ENCODE results near the gene STRN4.

Gene STRN4

GRCh38 chr19:46737298-46737654 lies 9.0 kb downstream of the STRN4 start:
- H4K20me1 ChIP-seq (ENCODE audit: insufficient read depth, low read length): peaks cover 25% of the 10 kb centered on the region
- no peak overlapping the region for H3K4me2 ChIP-seq (ENCODE audit: low read depth, low read length)
- H3F3A ChIP-seq (ENCODE audit: insufficient read depth, low read length): no peaks in the 10 kb centered on the region
- no peak overlapping the region for H3K4me3 ChIP-seq (ENCODE audit: low read length)
- peaks cover 5% of the 10 kb centered on the region for H3K36me3 ChIP-seq (replicated peaks; ENCODE audit: insufficient read depth, low read length)
- no peak overlapping the region for H3K27ac ChIP-seq (ENCODE audit: low read length)
- no peak overlapping the region for H2AFZ ChIP-seq (ENCODE audit: low read length)
- no peak overlapping the region for H3K9ac ChIP-seq (ENCODE audit: low read length)
- no peak for DNase-seq
- no peaks in the 10 kb centered on the region for H3K4me1 ChIP-seq (ENCODE audit: low read length)
- H3K79me2 ChIP-seq (ENCODE audit: low read length): peaks cover 84% of the 10 kb centered on the region
- TF ChIP-seq EZH2 (optimal IDR thresholded peaks at IDR 0.05; ENCODE audit: low read depth, low read length) (no peak), EZH2phosphoT487 (IDR thresholded peaks at IDR 0.05; ENCODE audit: low read length) (no peak)
- TF ChIP-seq, protein P1, sequence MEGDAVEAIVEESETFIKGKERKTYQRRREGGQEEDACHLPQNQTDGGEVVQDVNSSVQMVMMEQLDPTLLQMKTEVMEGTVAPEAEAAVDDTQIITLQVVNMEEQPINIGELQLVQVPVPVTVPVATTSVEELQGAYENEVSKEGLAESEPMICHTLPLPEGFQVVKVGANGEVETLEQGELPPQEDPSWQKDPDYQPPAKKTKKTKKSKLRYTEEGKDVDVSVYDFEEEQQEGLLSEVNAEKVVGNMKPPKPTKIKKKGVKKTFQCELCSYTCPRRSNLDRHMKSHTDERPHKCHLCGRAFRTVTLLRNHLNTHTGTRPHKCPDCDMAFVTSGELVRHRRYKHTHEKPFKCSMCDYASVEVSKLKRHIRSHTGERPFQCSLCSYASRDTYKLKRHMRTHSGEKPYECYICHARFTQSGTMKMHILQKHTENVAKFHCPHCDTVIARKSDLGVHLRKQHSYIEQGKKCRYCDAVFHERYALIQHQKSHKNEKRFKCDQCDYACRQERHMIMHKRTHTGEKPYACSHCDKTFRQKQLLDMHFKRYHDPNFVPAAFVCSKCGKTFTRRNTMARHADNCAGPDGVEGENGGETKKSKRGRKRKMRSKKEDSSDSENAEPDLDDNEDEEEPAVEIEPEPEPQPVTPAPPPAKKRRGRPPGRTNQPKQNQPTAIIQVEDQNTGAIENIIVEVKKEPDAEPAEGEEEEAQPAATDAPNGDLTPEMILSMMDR (IDR thresholded peaks at IDR 0.05; ENCODE audit: low read length): no peak
- no peaks in the 10 kb centered on the region for H3K27me3 ChIP-seq (replicated peaks; ENCODE audit: insufficient read depth, low read length)
- no peaks in the 10 kb centered on the region for H3K9me2 ChIP-seq (replicated peaks; ENCODE audit: insufficient read depth, low read length)
- H3K9me3 ChIP-seq (replicated peaks; ENCODE audit: insufficient read depth, low read length): no peaks in the 10 kb centered on the region

DNA sequence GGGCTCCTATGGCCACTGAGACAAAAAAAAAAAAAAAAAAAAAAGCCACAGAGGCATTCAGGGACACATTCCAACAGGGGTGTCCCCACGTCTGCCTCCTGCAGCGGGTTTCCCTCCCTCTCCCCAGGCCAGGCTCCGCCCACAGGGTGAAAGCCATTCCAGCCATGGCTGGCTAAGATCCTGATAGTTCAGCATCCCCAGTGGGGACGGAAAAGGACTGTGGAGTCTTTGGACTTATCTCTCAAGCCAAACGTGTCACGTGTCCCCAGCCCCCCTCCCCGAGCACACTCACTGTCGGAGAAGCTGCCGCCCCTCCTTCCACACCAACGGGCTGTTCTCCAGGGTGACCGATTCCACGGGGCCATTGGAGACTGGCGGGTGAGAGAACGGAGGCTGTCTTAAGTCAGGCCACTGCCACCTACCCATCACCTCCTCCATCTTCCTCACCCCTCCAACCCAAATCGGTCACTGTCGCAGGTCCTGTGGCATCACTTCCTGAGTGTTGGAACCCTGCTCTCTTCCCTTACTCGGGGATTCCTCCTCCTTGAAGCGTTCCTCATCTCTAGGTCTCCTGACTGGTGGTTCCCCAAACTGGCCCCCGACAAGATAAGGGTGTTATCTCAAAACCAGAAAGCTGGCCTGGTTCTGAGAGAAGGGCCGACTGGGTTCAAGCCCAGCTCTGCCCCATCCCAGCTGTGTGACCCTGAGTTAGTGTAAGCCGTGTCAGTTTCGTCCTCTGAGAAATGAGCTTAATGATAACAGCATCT lies 9.5 kb downstream of the STRN4 start:
- Histone ChIP-seq H3K79me2 (ENCODE audit: low read length) (peaks cover 84% of the 10 kb centered on the region), H3K36me3 (replicated peaks; ENCODE audit: insufficient read depth, low read length) (peaks cover 5% of the 10 kb centered on the region), H2AFZ (ENCODE audit: low read length) (no peak overlapping the region), H3F3A (ENCODE audit: insufficient read depth, low read length) (no peaks in the 10 kb centered on the region), H3K9me3 (replicated peaks; ENCODE audit: insufficient read depth, low read length) (no peaks in the 10 kb centered on the region), H3K4me2 (ENCODE audit: low read depth, low read length) (no peak overlapping the region), H3K4me3 (ENCODE audit: low read length) (no peak overlapping the region), H3K9ac (ENCODE audit: low read length) (no peak overlapping the region), H3K9me2 (replicated peaks; ENCODE audit: insufficient read depth, low read length) (no peaks in the 10 kb centered on the region), H4K20me1 (ENCODE audit: insufficient read depth, low read length) (peaks cover 21% of the 10 kb centered on the region), H3K4me1 (ENCODE audit: low read length) (no peaks in the 10 kb centered on the region), H3K27me3 (replicated peaks; ENCODE audit: insufficient read depth, low read length) (no peaks in the 10 kb centered on the region), H3K27ac (ENCODE audit: low read length) (no peak overlapping the region)
- DNase-seq: no peak
- no peak for TF ChIP-seq EZH2 (optimal IDR thresholded peaks at IDR 0.05; ENCODE audit: low read depth, low read length)

GRCh38 chr19:46733690-46734292 lies 12.5 kb downstream of the STRN4 start:
- Histone ChIP-seq H3K79me2 (ENCODE audit: low read length) (peaks cover 81% of the 10 kb centered on the region), H3F3A (ENCODE audit: insufficient read depth, low read length) (peaks cover 8% of the 10 kb centered on the region; the same call in 1 of the 2 replicates), H3K4me1 (ENCODE audit: low read length) (no peaks in the 10 kb centered on the region), H3K9me2 (replicated peaks; ENCODE audit: insufficient read depth, low read length) (no peaks in the 10 kb centered on the region), H2AFZ (ENCODE audit: low read length) (no peak overlapping the region), H3K36me3 (replicated peaks; ENCODE audit: insufficient read depth, low read length) (peaks cover 5% of the 10 kb centered on the region), H3K27ac (ENCODE audit: low read length) (no peak overlapping the region), H3K4me3 (ENCODE audit: low read length) (no peak overlapping the region), H3K4me2 (ENCODE audit: low read depth, low read length) (no peak overlapping the region), H3K9ac (ENCODE audit: low read length) (no peak overlapping the region), H3K27me3 (replicated peaks; ENCODE audit: insufficient read depth, low read length) (no peaks in the 10 kb centered on the region), H3K9me3 (replicated peaks; ENCODE audit: insufficient read depth, low read length) (no peaks in the 10 kb centered on the region), H4K20me1 (ENCODE audit: insufficient read depth, low read length) (peaks cover 17% of the 10 kb centered on the region)
- DNase-seq: no peak
- TF ChIP-seq, protein P1 (IDR thresholded peaks at IDR 0.05; ENCODE audit: low read length): no peak
- TF ChIP-seq EZH2phosphoT487 (IDR thresholded peaks at IDR 0.05; ENCODE audit: low read length) (no peak), EZH2 (optimal IDR thresholded peaks at IDR 0.05; ENCODE audit: low read depth, low read length) (no peak)

Data from MM.1S (cell line).